Measurements from ENCODE around the gene MAN2B2.

- TF ChIP-seq CTCF (optimal IDR thresholded peaks at IDR 0.05 in 1 of 3, IDR thresholded peaks at IDR 0.05 in 1 of 3, conservative IDR thresholded peaks at IDR 0.05 in 1 of 3; ENCODE audit: extremely low read depth in 1 of 3, insufficient read depth in 2 of 3, low read length in 3 of 3) (no peak), EZH2 (IDR thresholded peaks at IDR 0.05; ENCODE audit: low read length) (no peak)
Measured at GRCh38 chr4:6657242-6658208, 82.5 kb downstream of the MAN2B2 start.
